HG03139 (cell line): Measurements from ENCODE around the gene SLIT3.

ENCODE experiments used
- ATAC-seq: cut with Tn5 transposase; IDR thresholded peaks from one replicate; pipeline ENCODE4 v1.9.1; 2021; ENCODE audit not compliant: unreplicated experiment

The SLIT3 gene

DNA sequence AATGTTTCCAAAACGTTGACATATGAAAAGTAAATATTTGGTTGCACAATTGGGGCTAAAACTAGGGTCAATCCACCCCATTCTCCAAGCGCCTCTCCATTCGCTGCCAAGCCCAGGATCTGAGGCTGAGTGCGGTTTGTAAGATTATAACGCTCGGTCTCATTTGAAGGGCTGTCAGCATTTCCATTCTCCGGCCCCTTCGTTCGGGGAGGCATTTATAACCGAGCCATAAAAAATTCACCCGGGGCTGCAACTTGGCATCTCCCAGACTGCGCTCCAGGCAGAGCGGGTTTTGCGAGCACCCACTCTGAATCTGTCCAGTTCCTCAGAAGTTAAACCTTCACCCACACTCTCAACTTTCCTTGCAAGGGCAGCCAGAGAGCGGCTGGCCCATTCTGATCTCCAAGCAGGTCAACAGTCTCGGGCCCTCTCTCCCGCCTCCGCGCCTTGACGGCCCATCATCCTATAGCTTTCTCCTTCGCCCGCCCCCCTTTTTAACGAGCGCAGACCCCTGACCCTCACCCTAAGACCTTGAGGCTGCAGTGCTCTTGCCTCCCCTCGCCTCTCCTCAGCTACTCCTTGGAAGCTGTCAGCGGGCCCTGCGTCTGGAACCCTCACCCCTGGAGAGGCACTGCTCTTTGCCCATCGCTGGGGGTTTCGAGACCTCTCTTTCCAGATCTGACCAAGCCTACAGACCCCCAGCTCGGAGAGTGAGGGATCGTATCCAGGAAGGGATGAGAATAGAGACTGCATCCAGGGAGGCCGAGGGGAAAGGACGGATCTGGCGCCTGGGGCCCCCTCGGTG, 1.1 kb downstream of the SLIT3 start:
- no peak for ATAC-seq

DNA sequence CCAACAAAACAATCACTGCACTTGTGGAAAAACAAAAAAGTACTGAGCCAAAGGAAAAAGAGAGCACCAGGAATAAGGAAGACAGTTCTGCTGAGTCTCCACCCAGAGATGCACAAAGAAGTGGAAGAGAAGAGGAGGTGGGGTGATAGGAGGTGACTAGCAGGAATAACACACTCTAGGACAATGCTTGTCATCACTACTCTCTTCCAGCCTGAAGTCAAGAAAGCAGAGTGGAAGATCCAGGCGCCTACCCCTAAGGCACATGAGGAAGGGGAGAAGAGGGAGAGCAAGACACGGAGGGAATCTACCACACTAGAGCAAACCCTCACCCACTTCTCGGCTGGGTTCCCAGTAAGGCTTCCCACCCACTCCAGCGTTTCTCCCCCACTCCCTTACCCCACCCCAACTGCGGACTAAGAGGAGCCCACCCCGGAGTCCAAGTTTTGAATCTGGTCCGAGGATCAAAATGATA, 1.7 kb downstream of the SLIT3 start:
- no peak for ATAC-seq

- no peak for ATAC-seq
These were observed 2.7 kb downstream of the SLIT3 start for GRCh38 chr5:169298193-169298592.

DNA sequence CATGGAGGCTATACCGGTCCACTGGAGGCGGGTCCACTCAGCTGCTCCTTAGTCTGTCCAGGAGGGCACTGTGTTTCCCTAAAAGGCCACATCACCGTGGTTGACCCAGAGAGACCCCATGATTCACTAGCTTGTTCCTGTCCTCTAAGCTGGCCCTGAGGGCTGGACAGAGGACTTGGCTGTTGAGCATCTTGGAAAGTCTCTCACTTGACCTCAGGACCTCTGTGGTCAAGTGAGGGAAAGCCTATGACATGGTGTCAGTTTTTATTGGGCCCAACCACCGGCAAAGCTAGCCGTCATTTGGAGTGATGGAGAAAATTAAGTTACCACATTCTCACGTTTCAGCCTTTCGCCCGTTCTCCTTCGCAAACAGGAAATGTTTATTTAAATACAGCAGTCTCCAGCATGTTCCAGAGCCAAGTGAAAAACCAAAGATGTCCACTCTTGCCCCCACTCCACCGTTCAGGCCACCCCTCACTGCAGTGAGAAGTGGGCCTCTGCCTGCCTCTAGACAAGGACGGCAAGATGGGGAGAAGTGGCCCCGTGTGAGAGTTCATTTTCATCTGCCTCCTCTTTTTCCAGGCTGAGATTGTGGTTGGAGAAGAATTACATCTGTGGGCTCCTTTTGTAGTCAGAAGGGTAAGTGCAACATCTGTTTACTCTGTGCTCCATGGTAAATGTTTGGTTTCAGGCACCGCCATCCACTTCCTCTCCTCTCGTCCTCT, 4.4 kb downstream of the SLIT3 start:
- ATAC-seq, result no peak

GRCh38 chr5:169295306-169295705, 5.6 kb downstream of the SLIT3 start:
- no peak for ATAC-seq

DNA sequence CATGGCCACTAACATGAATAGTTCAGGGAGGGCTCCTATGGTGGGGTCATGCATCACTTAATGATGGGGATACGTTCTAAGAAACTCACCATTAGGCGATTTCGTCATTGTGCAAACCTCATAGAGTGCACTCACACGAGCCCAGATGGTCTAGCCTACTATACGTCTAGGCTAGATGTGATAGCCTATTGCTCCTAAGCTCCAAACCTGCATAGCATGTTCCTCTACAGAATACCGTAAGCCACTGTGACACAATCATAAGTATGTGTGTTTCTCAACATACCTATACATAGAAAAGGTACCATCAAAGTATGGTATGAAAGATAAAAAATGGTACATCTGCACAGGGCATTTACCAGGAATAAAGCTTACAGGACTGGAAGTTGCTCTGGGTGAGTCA, 6.3 kb downstream of the SLIT3 start:
- ATAC-seq, result no peak

GRCh38 chr5:169291877-169292276, 9.1 kb downstream of the SLIT3 start:
- no peak for ATAC-seq

- no peak for ATAC-seq
These were observed 10.0 kb downstream of the SLIT3 start for GRCh38 chr5:169290895-169291294.

- ATAC-seq, result no peak
These were observed 11.4 kb downstream of the SLIT3 start for GRCh38 chr5:169289520-169289919.

DNA sequence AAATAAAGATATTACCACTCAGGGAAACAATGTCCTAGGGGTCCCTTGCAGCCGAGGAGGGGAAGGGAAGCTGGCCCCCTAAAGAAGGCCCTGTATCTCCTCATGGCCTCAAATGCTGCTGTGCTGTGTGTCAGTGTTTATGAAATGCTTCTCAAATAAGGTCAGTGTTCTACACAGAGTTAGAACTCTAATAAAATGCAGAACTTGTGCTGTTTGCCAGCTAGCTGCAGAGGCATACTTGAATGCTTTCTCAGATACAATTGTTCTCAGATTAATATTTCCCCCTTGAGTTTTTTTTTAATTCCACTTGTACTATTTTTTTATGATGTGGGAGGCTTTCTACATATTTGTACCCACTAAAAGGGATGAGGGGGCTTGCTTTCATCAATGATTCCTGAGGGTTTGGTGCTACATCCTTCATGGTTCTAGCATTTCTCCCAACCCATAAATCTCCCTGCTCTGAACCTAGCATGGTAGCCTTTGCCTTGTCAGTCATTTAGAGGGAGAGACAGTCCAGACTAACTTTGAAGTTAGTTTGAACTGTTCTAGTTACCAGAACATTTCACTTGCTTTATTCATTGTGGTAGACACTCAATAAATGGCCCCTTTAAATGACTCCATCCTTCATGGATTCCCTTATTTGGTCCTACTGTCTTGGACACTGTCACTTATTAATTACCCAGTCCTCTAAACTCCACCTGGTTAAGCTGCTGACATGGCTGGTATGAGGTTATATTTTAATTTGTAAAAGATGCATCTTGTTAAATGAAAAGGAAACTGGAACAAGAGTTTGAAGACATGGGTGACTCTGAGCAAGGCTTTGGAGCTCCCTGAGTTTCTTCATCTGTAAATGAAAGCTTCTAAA, 12.6 kb downstream of the SLIT3 start:
- no peak for ATAC-seq

DNA sequence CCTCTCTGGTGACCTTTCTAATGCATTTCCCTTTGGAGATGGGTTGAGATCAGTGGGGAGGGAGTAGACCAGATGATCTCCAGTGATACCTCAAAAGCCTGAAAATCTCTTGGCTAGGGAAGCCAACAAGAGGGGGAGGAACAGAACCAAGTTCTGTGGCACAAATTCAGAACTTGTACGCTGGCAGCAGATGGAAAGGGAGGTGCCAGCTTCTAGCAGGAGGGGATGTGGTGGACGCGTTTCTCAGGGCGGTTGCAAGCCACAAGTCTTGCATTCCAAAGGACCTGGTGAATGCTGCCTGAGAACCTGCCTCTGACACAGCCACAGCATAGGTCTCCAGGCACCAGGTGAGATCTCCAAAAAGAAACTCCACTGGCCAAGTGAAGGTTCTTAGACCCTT, 13.4 kb downstream of the SLIT3 start:
- no peak for ATAC-seq

- no peak for ATAC-seq
These were observed 14.2 kb downstream of the SLIT3 start for GRCh38 chr5:169286572-169287300.

GRCh38 chr5:169283887-169284286, 17.1 kb downstream of the SLIT3 start:
- no peak for ATAC-seq

DNA sequence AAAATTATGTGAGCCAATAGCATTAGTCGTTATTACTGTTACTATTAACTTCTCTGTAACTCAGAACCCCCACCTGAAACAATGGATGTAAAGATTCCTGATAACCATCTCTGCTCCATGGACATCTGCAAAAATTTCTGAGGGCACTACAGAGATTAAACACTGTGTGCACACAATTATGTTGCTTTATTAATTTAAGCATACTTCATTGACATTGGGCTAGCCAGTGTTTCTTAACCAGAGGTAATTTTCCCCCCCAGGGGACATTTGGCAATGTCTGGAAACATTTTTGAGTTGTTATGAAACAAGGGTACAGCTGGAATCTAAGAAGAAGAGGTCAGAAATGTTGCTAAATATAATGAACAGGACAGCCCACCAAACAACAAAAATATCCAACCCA, 19.3 kb downstream of the SLIT3 start:
- no peak for ATAC-seq

DNA sequence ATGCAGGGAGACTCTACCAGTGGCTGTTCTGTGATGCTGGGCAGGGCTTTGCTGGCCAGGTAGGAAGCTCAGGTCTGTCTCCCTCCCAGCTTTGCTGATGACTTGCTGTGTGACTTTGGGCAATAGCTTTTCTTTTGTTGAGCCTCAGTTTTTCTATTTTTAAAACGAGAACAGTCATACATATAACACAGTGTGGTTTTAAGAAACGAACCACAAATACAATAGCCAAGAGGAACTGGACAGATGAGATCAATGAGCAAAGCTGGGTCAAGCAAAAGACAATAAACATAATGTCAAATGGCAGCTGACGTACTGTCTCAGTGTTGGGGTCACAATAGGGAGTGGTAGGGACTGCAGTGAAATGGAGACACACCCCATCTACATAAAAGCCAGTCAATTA, 20.2 kb downstream of the SLIT3 start:
- ATAC-seq, result no peak

GRCh38 chr5:169280286-169280685, 20.7 kb downstream of the SLIT3 start:
- no peak for ATAC-seq

DNA sequence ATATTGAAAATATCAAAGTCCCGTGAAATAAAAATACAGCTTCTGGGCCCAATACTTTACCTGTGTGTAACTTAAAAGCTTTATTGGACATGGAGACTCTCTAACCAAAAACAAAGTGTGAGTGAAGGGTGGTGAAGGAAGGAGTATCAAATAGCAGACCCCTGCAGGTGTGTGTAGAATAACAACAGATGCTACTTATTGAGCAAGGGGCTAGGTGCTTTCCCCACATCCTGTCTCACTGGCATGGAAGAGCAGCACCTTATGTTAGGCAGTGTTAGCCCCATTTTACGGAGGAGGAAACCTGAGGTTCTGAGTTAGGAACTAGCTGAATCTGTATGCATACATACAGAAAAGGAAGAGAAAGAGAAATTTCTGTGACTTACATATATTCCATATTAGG, 21.8 kb downstream of the SLIT3 start:
- ATAC-seq, result no peak

GRCh38 chr5:169273881-169274280, 27.1 kb downstream of the SLIT3 start:
- no peak for ATAC-seq

GRCh38 chr5:169273451-169273850, 27.5 kb downstream of the SLIT3 start:
- no peak for ATAC-seq

DNA sequence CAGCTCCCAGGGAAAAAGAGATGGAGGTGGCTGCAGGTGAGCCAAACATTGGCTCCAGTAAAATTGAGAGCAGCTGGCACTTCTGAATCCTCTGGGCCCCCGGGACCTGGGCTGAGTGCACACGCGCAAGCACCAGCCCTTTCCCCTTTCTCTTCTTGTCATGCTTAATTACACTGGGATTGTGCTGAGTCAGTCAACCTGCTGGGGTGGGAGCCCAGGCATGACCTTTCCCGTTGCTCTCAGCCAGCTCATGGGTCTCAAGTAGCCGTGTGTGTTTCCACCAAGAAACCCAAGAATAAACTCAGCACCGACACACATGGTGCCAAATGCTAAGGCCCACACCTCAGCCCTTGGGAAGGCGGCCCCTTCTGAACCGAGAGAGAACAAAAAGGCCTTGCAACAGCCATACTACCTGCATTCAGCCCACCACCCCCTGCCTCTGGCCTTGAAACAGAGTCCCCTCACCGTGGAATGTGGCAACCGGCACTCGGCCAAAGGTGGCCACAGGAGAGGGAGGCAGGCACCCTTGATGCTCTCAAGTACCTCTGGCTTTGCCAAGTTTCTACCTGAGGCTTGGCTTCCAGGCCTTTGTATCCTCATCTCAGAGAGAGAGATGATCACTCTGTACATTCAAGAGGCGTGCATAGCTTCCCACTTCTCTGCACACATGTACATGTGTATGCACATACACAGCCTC, 28.1 kb downstream of the SLIT3 start:
- no peak for ATAC-seq
